Measurements from ENCODE around the gene NOL6. TPM values are rescaled to one million over a fixed set of nuclear protein-coding genes. Genes with fewer than 3 reads are reported as not detected.

Gene NOL6
- total RNA-seq, 1 experiment from 2014 or later = 64.4 TPM

DNA sequence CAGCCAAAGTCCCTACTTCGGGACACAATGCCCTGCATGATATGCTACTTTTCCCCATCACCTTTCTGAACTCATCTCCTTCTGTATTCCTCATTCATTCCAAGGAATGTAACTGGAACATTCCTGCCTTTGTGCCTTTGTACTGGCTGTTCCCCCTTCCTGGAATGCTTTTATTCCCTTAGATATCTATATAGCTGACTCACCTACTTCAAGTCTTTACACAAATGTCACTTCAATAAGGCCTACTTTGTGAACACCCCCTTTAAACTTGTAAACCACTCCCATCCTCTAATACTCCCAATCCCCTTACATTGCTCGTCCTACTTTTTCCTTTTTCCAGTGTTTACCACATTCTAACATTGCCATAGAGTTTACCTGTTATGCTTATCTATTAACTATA is 2.4 kb downstream of the NOL6 start:
- peak overlapping the region; percentile 53 to 100 for H3K4me3 Mint-ChIP-seq
- Histone ChIP-seq H2BK5ac (ENCODE audit: insufficient read length, low read length) (no peak overlapping the region), H2AFZ (ENCODE audit: low read length) (no peak overlapping the region), H3K56ac (ENCODE audit: insufficient read length, low read depth, low read length) (no peak overlapping the region), H2BK15ac (ENCODE audit: low read depth, low read length) (no peak overlapping the region), H3K9ac (ENCODE audit: extremely low read depth, insufficient read length, low read length) (no peak overlapping the region), H2BK12ac (ENCODE audit: insufficient read length, low read depth, low read length) (no peak overlapping the region), H3K9me3 (ENCODE audit: control insufficient read depth, low read depth, low read length) (no peaks in the 10 kb centered on the region), H3K4ac (ENCODE audit: low read depth, low read length) (no peak overlapping the region), H2BK120ac (ENCODE audit: low read depth, low read length, poor library complexity, severe bottlenecking) (no peak overlapping the region), H3K23me2 (ENCODE audit: insufficient read length, low read depth, low read length, poor library complexity, severe bottlenecking) (peaks cover 6% of the 10 kb centered on the region), H3K79me2 (ENCODE audit: insufficient read depth, low read length) (peaks cover 11% of the 10 kb centered on the region), H2BK20ac (ENCODE audit: low read depth, low read length, poor library complexity, severe bottlenecking) (no peak overlapping the region), H4K20me1 (ENCODE audit: control insufficient read depth, insufficient read depth, insufficient read length) (no peaks in the 10 kb centered on the region), H3K27ac (ENCODE audit: insufficient read length, low read depth, low read length) (no peak overlapping the region), H3K14ac (ENCODE audit: insufficient read depth, low read length) (no peak overlapping the region), H3K4me1 (ENCODE audit: insufficient read depth, low read length) (0 out of 2 replicates have a peak, but pooled peaks cover 2% of the 10 kb centered on the region), H2AK5ac (ENCODE audit: insufficient read length, low read length) (no peak overlapping the region), H3K27me3 (ENCODE audit: insufficient read depth, low read length) (no peaks in the 10 kb centered on the region), H4K91ac (ENCODE audit: insufficient read length, low read depth, low read length) (no peak overlapping the region), H3K18ac (ENCODE audit: insufficient read length, low read depth, low read length) (no peak overlapping the region), H3K4me2 (ENCODE audit: insufficient read depth, insufficient read length, low read length) (no peak overlapping the region), H3K79me1 (ENCODE audit: insufficient read depth, low read depth, low read length, poor library complexity, severe bottlenecking) (peaks cover 4% of the 10 kb centered on the region), H3T11ph (ENCODE audit: low read length) (no peak overlapping the region), H4K8ac (replicated peaks; ENCODE audit: insufficient read length, low read depth, low read length) (no peak overlapping the region), H4K5ac (ENCODE audit: insufficient read length, low read depth, low read length) (no peak overlapping the region), H3K23ac (ENCODE audit: insufficient read length, low read depth, low read length) (no peak overlapping the region)
- H3K36me3 Mint-ChIP-seq (ENCODE audit: insufficient read depth in 1 of 3, low read depth in 3 of 3) = peaks cover 35 to 60% (median 47%) of the 10 kb centered on the region in 3 experiments; a peak in 6 of 7 replicates
- no peaks in the 10 kb centered on the region for H3K27me3 Mint-ChIP-seq (ENCODE audit: low read depth)
- H3K27ac Mint-ChIP-seq = no peak overlapping the region
- no peak for DNase-seq
- H3K4me1 Mint-ChIP-seq = peaks cover 11 to 12% of the 10 kb centered on the region in 2 experiments; a peak in 3 of 4 replicates
- no peaks in the 10 kb centered on the region; a peak in 1 of 5 replicates for H3K9me3 Mint-ChIP-seq
- 100% methylated on average over 1 of the region's 2 CpGs for WGBS (ENCODE audit: extremely low coverage, insufficient read length, low lambda C conversion rate)
- TF ChIP-seq, protein P1, sequence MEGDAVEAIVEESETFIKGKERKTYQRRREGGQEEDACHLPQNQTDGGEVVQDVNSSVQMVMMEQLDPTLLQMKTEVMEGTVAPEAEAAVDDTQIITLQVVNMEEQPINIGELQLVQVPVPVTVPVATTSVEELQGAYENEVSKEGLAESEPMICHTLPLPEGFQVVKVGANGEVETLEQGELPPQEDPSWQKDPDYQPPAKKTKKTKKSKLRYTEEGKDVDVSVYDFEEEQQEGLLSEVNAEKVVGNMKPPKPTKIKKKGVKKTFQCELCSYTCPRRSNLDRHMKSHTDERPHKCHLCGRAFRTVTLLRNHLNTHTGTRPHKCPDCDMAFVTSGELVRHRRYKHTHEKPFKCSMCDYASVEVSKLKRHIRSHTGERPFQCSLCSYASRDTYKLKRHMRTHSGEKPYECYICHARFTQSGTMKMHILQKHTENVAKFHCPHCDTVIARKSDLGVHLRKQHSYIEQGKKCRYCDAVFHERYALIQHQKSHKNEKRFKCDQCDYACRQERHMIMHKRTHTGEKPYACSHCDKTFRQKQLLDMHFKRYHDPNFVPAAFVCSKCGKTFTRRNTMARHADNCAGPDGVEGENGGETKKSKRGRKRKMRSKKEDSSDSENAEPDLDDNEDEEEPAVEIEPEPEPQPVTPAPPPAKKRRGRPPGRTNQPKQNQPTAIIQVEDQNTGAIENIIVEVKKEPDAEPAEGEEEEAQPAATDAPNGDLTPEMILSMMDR (conservative IDR thresholded peaks at IDR 0.05) = no peak

All from H9 (cell line).